Gastroesophageal sphincter (tissue), 3 donors: Measurements from ENCODE around the gene CCDC40.

ENCODE experiments used
- CTCF ChIP-seq, 4 experiments: fragments of 200-600 bp in 2 of 4; fragments of 450-650 bp in 2 of 4; sonication (generic) in 1 of 4; IDR thresholded peaks; one replicate each; pipeline ENCODE4 v1.5.1; 2017 to 2019; ENCODE audit warnings: antibody characterized with exemption in 4 of 4, mild to moderate bottlenecking in 2 of 4, moderate library complexity in 2 of 4
- EP300 ChIP-seq: sonication (generic); formaldehyde crosslinking; IDR thresholded peaks from one replicate; pipeline ENCODE4 v1.6.1; 2017; ENCODE audit warnings: antibody characterized with exemption, mild to moderate bottlenecking
- POLR2A ChIP-seq, 2 donors: fragments of 450-650 bp; IDR thresholded peaks; one replicate each; pipeline ENCODE4 v1.6.1; 2017; ENCODE audit warnings: antibody characterized with exemption in 2 of 2, mild to moderate bottlenecking in 2 of 2, moderate library complexity in 1 of 2

GRCh38 chr17:79991924-79992648 lies 44.4 kb upstream of the CCDC40 start:
- TF ChIP-seq CTCF (IDR thresholded peaks at IDR 0.05) (peak in 1 of 4 experiments; percentile 42), EP300 (no peak), POLR2A (IDR thresholded peaks at IDR 0.05) (no peak)
